ENCODE results near the gene CENPO.

DNA sequence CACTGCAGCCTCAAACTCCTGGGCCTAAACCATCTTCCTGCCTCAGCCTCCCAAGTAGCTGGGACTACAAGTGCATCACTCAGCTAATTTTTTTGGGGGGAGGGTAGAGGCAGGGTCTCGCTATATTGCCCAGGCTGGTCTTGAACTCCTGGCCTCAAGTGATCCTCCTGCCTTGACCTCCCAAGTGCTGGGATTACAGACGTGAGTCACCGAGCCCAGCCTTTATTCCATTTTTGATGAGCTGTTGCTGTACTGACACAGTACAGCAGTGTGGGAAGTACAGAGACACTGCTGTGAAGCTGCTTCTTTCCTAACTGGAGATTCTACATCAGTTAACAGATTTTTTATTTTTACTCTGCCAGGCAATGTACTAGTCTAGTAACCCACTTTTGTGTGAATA is 18.9 kb upstream of the CENPO start:
- TF ChIP-seq, protein P1, sequence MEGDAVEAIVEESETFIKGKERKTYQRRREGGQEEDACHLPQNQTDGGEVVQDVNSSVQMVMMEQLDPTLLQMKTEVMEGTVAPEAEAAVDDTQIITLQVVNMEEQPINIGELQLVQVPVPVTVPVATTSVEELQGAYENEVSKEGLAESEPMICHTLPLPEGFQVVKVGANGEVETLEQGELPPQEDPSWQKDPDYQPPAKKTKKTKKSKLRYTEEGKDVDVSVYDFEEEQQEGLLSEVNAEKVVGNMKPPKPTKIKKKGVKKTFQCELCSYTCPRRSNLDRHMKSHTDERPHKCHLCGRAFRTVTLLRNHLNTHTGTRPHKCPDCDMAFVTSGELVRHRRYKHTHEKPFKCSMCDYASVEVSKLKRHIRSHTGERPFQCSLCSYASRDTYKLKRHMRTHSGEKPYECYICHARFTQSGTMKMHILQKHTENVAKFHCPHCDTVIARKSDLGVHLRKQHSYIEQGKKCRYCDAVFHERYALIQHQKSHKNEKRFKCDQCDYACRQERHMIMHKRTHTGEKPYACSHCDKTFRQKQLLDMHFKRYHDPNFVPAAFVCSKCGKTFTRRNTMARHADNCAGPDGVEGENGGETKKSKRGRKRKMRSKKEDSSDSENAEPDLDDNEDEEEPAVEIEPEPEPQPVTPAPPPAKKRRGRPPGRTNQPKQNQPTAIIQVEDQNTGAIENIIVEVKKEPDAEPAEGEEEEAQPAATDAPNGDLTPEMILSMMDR (IDR thresholded peaks at IDR 0.05): no peak
- TF ChIP-seq POLR2A (IDR thresholded peaks at IDR 0.05): no peak
- no peak for TF ChIP-seq POLR2AphosphoS5 (IDR thresholded peaks at IDR 0.05)

Measured in prostate gland (tissue), 2 donors.